GM19025 (cell line): ENCODE measurements around the gene CDC34.
A peak's percentile ranks its signal among the peaks of the same experiment; 100 is the strongest.

Experiments
- ATAC-seq: cut with Tn5 transposase; IDR thresholded peaks from one replicate; pipeline ENCODE4 v1.9.1; 2021; ENCODE audit warnings: mild to moderate bottlenecking, low read depth, moderate library complexity; ENCODE audit not compliant: unreplicated experiment

CDC34 gene

DNA sequence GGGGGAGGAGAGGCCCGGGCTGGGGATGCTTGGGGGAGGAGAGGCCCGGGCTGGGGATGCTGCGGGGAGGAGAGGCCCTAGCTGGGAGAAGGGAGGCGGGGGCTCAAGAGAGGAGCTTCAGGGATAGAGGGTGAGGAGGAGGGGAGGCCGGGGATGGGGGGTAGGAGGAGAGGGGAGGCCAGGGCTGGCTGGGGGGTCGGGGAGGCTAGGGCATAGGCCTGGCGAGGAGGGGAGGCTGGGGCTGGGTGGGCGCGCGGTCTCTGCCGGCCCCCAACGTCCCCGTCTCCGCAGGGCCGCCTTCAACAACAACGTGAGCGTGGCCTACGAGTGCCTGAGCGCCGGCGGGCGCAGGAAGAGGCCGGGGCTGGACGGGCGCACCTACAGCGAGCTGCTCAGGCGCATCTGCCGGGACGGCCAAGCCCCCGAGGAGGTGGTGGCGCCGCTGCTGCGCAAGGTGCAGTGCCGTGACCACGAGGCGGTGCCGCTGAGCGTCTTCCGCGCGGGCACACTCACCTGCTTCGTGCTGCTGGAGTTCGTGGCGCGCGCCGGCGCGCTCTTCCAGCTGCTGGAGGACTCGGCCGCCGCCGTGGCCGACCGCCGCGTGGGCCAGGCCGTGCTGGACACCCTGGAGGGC lies 12.8 kb upstream of the CDC34 start:
- no peak for ATAC-seq

GRCh38 chr19:519449-519865 lies 12.1 kb upstream of the CDC34 start:
- ATAC-seq, result no peak

- ATAC-seq, result no peak
Measured at GRCh38 chr19:522726-523125, 8.8 kb upstream of the CDC34 start.

- ATAC-seq, result no peak
Measured at GRCh38 chr19:524062-524674, 7.4 kb upstream of the CDC34 start.

GRCh38 chr19:525029-525428 lies 6.5 kb upstream of the CDC34 start:
- ATAC-seq, result no peak

DNA sequence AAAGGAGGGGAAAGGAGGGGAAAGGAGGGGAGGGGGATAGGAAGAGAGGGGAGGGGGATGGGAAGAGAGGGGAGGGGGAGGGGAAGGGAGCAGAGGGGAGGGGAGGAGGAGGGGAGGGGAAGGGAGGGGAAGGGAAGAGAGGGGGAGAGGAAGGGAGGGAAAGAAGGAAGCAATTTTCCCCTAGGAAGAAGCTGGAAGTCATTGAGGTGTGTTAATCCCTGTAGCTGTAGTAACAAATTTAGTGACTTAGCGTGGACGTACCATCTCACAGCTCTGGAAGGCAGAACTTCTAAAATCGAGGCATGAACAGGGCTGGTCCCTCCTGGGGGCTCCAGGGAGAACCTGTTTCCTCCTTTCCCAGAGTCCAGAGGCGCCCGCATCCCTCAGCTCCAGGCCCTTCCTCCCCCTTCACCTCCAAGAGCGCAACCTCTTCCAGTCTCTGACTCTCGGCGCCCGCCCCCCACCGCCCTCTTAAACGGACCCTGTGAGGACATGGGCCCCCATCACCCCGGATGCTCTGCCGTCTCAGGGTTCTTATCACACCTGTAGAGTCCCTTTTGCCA lies 5.6 kb upstream of the CDC34 start:
- no peak for ATAC-seq

GRCh38 chr19:530134-531008 lies 1.2 kb upstream of the CDC34 start:
- no peak for ATAC-seq

- ATAC-seq, result peak; percentile 72
Measured at GRCh38 chr19:531009-531752, 379 bp upstream of the CDC34 start.

GRCh38 chr19:532561-533363 lies 1.2 kb downstream of the CDC34 start:
- ATAC-seq, result no peak

GRCh38 chr19:533364-534058 lies 2.0 kb downstream of the CDC34 start:
- ATAC-seq, result no peak

GRCh38 chr19:534088-534487 lies 2.5 kb downstream of the CDC34 start:
- no peak for ATAC-seq

DNA sequence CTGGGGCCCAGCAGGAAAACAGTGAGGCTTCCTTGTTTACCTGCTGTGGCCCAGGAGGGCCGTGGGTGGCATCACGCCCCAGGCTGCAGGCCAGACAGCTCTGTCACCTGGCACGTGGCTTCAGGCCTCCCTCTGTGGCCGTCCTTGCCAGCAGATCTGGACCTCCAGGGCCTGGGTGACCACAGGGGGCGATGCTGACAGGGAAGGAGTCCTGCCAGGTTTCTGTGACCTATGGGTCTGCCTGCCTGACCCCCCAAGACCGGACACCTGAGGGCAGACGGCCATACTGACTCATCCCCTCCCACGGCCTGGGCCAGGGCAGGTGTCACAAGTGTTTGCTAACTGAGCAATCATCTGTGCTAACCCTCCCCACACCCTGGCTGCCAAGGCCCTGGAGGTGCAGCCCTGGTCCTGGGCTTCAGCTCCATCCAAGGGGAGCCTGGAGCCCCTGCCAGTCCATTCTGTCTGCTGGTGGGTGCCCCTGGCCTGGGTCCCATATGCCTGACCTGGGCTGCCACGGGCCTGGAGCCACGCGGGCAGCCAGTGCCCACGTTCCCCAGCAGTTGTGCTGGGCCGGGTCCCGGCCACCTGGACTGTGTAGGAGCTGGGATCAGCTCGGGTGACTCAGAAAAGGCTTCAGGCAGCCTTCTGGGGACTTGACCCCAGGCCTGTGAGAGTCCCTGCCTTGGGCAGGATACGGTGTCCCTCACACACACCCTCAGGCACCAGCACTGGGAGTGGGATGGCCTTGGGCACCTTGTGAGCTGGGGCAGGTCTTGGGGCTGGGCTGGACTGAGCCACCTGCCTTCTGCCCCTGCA lies 3.7 kb downstream of the CDC34 start:
- ATAC-seq, result no peak

- no peak for ATAC-seq
Measured at GRCh38 chr19:536031-536880, 4.7 kb downstream of the CDC34 start.

DNA sequence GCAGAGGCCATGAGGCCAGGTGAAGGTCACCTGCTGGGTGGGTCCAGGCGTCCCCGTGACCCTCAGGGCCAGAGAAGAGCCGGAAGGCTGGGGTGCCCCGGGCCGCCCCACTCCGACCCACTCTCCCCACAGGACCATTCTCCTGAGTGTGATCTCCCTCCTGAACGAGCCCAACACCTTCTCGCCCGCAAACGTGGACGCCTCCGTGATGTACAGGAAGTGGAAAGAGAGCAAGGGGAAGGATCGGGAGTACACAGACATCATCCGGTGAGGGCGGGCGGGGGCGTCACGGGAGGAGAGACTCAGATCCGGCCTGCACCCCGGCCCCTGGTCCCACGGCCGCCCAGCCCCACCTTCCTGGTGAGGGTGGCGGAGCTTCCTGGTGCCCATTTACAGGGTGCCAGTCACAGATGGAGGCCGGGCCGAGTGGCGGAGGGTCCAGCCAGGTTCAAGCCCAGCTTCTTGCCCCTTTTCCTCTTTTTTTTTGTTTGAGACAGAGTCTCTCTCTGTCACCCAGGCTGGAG lies 5.4 kb downstream of the CDC34 start:
- no peak for ATAC-seq

DNA sequence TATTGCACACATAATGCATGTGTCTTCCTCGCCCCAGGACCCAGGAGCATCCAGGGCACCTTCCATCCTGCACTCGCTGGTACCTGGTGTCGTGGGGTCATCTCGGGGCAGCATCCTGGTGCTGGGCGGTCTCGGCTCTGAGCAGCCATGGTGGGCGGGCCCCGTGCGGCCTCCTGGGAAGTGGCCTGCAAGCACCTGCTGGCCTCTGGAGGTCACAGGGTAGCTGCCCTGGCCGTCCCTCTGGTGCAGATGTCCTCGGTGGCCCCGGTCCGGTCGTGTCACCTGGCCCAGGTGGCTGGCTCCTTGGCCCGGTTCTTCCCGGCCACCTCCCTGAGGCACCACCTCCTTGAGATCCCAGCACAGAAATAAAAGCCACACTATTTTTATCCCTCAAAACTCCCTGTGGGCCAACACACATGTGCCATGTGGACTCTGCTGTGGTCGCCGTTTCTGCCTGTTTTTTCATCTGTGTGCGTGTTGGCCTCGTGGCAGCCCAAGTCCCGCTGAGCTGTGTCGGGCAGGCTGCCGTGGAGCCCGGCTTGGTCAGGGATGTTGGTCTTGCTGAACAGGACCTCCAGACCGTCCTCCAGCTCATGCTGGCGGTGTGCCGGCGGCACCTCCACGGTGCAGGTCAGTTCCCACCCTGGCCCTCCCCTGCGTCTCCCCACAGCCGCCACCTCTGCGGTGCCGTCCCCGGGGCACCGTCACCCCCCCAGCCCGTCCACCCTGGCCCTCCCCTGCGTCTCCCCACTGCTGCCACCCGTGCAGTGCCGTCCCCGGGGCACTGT lies 7.3 kb downstream of the CDC34 start:
- ATAC-seq, result no peak

GRCh38 chr19:539429-540030 lies 8.0 kb downstream of the CDC34 start:
- no peak for ATAC-seq
